HG02840 (cell line): ENCODE measurements around the gene ARHGEF2.
"Not testable (repeated sequence)": the region's sequence is repeated elsewhere in the genome, so short reads cannot be mapped to it uniquely, and the experiment has no call there.

Experiments
- ATAC-seq: cut with Tn5 transposase; IDR thresholded peaks from one replicate; pipeline ENCODE4 v1.9.1; 2021; ENCODE audit warnings: mild to moderate bottlenecking, moderate library complexity, moderate number of reproducible peaks; ENCODE audit not compliant: unreplicated experiment, low FRiP score

The ARHGEF2 gene

DNA sequence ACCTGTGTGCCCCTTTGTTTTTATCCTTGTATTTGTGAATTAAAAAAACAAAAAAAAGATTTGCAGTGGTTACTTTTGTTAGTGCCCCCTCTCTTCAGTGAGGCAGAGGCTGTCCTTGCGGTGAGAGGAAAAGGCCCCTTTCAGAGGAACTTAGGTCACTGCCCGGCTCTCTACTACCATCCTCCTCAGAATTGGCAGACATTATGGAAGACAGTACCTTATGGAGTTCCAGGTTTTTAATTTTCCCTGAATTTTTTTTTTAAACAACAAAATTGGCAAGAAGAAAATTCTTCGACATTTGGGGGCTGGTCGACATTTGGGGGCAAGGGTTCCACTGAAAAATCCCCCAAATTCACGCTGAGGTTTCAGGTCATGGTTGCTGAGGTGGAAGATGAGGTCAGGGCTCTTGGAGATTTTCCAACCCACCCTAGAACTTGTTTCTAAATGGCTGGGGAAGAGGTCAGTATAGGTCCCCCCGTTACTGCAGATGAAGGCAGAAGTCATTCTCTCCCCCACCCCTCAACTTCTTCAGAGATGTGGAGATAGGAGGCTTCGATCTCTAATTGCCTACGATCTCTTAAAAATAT, 31.6 kb downstream of the ARHGEF2 start:
- ATAC-seq, result peak; percentile 16

DNA sequence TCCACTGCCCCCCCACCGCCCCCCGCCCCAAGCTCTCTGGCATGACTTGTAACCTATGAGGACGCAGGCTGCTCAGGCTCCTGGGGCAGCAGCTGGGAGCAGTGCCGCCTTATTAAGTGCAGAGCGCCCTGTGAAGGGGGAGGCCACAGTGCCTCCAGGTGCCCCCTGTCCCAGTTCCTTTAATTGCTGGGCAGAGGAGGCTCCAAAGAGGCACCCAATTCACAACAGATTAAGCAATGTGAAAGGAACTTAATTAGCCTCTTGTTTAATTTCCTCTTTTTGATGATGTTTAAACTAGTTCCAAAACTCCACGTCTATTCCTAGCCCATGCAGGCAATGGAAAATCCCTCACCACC, 33.9 kb downstream of the ARHGEF2 start:
- ATAC-seq, result no peak

DNA sequence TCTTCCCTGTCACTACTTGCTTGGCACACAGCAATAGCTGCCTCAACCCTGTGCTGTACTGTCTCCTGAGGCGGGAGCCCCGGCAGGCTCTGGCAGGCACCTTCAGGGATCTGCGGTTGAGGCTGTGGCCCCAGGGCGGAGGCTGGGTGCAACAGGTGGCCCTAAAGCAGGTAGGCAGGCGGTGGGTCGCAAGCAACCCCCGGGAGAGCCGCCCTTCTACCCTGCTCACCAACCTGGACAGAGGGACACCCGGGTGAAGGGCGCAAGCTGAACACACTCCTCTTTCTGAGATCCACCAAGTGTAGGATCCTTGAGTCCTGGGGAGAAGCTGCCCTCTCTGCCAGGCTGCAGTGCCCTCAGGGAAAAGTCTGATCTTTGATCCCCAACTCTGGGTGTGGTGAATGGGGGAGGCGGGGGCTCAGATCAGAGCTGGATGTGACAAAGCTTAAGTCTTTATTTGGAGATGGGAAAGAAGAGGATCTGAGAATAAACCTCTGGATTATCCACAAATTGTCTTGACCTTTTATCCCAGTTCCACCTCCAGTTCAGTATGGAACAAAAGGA, 35.7 kb downstream of the ARHGEF2 start:
- ATAC-seq, result no peak

DNA sequence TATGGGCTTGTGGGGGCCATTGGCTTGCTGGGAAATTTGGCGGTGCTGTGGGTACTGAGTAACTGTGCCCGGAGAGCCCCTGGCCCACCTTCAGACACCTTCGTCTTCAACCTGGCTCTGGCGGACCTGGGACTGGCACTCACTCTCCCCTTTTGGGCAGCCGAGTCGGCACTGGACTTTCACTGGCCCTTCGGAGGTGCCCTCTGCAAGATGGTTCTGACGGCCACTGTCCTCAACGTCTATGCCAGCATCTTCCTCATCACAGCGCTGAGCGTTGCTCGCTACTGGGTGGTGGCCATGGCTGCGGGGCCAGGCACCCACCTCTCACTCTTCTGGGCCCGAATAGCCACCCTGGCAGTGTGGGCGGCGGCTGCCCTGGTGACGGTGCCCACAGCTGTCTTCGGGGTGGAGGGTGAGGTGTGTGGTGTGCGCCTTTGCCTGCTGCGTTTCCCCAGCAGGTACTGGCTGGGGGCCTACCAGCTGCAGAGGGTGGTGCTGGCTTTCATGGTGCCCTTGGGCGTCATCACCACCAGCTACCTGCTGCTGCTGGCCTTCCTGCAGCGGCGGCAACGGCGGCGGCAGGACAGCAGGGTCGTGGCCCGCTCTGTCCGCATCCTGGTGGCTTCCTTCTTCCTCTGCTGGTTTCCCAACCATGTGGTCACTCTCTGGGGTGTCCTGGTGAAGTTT, 36.4 kb downstream of the ARHGEF2 start:
- no peak for ATAC-seq

DNA sequence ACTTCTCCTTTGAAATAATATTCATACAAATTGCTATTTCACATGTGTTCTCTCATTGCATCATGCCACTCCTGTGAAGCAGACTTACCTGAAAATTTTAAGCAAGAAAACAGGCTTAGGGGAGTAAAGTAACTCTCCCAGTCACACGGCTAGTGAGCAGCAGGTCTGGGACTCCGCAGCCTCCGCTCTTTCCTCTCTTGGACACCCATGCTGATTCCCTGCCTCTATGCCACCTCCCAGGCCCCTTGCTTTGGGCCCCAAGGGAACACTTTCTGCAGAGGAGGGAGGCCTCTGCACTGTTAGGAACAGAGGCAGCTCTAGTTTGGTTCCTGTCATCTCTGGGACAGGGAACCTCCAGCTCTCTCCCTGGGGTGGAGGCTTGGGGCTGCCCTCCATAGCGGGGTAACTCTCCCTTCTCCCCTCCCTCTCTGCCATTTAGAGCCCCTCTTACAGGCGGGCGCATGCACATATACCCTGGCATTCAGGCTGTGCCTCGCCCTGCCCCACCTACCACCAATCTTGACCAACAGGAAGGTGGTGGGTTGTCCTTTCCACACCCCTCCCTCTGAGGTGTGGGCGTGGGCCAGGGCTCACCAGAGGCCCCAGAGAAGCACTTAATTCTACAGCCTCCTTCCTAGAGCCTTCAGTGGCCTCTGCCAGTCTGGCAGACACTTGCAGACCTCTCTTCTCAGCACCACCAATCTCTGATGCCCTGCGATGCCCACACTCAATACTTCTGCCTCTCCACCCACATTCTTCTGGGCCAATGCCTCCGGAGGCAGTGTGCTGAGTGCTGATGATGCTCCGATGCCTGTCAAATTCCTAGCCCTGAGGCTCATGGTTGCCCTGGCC, 37.1 kb downstream of the ARHGEF2 start, which contains the start of gene RXFP4:
TSS of gene RXFP4 (plus strand) at position 646 of the 852 bp plus-strand sequence. CDS start at position 718, 72 bp downstream.
- no peak for ATAC-seq

DNA sequence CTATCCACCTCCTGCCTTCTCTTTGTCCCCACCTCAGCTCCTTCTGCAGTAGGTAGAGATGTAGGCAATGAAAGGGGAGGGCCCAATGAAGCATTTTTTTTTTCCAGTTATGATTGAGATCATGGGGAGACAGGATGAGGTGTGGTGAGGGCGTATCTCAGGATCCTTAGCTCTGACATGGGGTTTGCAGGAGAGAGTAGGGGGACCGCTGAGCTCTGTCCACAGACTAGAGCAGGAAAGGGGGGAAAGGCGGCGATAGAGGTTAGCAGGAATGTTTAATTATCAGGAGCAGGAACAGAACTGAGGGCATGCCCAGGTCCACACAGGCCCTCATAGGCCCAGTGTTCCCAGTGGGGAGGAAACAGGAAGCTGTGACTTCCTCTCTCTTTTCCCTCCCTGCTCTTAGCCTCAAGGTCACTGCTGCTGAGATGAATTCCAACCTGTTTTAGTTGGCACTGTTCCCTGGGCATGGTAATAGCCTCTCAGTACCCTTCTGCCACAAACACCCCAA, 37.8 kb downstream of the ARHGEF2 start:
- ATAC-seq, result no peak

DNA sequence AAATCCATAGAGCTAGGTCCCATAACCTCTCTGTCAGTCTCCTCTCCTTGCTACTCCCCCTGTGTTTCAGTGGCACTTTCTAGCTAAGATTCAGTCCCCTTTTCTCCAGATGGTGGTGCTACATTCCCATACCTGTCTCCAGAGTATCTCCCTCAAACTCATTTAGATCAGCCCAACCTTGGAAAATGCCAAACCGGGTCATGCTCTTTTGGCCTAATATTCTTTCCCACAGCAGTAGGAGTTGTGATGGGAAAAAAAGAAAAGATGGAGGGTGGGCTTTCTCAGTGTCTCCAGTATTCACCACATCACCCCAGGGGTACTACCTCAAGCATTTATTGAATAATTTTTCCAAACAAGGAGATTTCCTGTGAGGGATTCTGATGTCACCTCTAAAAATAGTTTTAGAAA, 40.1 kb downstream of the ARHGEF2 start:
- ATAC-seq, result no peak

DNA sequence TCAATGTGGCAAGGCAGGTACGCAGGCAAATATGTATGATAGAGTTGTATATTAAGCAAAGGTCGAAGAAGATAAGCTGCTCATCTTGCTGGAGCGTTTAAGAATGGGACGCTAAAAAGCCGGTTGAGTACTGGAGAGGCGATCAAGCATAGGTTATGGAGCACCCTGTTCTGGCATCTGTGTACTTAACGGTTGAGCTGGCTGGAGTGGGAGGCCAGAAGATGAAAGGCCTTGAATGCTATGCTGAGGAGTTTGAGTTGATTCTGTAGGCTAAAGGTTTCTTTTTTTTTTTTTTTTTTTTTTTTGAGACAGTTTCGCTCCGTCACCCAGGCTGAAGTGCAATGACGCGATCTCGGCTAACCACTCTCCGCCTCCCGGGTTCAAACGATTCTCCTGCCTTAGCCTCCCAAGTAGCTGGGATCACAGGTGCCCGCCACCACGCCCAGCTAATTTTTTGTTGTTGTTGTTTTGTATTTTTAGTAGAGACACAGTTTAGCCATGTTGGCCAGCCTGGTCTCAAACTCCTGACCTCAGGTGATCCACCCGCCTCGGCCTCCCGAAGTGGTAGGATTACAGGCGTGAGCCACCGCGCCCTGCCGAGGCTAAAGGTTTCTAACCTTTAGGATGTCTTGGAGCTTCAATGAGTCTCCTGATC, 43.3 kb downstream of the ARHGEF2 start:
- no peak for ATAC-seq

DNA sequence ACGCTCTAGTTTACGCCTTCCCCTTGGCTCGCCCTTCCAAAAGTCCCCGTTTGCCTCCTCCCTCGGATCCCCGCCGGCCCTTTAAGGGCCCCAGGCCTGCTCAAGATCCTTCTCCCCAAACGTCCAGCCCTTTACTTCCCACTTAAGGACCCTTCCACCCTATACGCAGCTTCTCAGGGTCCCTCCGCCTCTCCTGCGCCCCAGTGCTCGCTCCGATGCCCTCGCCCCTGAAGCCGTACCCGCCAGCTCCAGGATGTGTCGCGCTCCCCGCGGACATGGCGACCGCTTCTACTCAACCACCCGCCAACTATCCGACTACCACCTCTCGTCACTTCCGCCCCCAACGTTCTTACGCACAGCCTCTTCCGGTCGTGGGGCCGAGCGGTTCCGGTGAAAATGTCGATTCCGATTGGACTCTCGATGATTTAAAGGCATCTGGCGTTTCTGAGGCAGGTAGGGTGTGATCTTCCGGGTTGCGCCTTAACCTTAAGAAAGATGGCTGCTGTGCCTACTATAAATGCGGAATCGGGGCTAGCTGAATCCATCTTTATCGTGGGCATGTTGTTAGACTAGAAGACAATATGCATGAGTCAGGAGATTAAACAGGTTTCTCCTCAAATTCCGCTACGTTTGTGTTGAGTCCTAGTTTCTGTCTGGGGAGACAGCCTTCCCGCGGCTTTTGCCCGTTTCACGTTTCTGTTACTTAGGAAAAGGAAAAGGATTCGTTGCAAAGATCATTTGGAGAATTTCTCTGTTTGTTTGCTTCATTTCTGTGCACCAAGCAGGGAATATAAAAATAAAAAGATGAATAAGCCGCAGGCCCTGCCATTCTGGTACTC, 44.0 kb downstream of the ARHGEF2 start, which contains the start of gene KHDC4:
TSS of gene KHDC4 (minus strand) at position 317 of the 839 bp plus-strand sequence. CDS start at position 277, 40 bp downstream.
- peak; percentile 93 for ATAC-seq

DNA sequence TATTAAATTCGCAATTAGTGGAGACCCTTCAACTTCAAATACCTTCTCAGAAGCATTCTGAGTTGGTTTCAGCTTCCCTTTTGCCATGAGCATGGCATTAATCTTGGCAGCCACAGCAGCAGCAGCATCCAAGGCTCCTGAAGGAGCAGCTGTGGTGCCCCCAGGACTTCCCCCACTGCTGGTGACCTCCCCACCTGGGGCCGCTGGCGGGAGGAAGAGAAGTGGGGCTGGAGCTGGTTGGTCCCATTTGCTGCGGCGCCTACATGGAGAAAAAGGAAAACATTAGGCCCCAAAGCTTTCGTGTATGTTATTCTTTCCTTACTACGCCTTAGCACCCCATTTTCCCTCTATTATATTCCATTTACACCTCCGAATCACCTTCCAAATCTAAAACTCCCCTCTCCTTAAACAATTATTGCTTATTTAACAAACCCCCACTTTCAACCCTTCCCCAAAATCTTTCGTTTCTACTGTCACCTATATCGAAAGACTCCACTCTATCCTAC, 44.7 kb downstream of the ARHGEF2 start:
- ATAC-seq, result no peak

DNA sequence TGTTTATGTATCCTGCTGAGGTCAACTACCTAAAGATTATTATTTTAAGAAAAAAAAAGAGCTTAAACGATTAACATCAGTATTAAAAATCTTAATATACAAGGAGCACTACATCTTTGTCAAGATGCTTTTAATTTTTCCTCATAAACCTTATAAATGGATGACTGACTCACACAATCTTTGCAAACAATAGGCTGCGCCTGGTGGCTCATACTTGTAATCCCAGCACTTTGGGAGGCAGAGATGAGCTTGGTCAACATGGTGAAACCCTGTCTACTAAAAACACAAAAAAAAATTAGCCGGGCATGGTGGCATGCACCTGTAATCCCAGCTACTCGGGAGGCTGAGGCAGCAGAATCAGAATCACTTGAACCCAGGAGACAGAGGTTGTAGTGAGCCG, 45.9 kb downstream of the ARHGEF2 start:
- no peak for ATAC-seq

DNA sequence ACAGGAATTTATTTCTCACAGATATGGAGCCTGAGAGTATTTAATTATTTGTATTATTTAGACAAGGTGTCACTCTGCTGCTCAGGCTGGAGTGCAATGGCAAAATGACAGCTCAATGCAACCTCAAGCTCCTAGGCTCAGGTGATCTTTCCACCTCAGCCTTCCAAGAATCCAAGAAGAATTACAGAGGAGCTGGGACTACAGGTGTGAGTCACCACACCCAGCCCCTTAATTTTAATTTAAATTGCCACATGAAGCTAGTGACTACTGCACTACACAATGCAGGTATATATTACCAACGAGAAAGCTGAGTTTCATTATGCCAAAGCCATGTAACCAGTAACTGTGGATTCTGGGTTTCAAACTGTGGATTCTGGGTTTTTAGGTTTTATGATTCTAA, 46.3 kb downstream of the ARHGEF2 start:
- no peak for ATAC-seq

DNA sequence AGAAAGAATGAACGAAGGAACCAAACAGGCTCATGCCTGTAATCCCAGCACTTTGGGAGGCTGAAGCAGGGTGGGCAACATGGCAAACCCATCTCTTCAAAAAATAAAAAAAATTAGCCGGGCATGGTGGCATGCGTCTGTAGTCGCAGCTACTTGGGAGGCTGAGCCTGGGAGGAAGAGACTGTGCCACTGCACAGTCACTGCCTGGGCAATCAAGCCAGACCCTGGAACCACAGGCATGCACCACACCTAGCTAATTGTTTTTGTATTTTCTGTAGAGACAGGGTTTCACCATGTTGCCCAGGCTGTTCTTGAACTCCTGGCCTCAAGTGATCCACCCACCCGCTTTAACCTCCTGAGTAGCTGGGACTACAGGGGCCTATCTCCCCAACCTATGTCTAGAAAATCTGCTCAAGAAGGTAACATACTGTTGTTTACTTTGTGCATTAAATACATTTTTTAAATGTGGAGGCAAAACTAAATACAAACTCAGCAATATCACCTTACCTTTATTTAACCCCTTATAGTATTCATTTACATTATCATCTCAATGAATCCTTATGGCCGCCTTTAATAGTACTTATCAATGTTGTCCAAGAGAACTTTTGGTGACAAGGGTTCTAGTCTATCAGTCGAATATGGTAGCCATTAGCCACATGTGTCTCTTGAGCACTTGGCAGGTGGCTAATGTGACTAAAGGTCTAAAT, 46.9 kb downstream of the ARHGEF2 start:
- ATAC-seq, result no peak

DNA sequence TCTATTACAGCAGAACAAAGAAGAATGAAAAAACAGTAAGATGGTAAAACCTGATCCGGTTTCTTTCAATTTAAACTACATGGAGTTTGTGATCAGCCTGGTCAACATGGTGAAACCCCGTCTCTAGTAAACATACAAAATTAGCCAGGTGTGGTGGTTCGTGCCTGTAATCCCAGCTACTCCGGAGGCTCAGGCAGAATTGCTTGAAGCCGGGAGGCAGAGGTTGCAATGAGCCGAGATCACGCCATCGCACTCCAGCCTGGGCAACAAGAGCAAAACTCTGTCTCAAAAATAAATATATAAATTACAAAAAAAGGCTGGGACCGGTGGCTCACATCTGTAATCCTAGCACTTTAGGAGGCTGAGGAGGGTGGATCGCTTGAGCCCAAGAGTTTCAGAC, 47.6 kb downstream of the ARHGEF2 start:
- not testable (repeated sequence) for ATAC-seq

DNA sequence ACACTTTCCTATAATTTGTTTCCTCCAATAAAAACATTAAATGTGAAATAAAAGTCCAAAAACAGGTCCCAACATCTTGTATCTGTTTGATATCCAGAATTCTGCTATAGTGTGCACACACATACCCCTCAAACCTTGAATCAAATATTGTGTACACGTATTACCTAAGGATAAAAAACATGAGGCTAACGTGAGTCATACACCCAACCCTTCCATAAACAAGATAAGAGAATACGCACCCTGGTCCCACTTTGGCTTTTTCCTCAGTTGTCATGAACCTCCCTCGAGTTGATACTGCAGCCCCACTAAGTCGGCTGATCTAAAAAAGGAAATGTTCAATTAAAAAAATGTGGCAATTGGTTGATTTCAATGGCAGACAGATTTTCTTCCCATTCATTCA, 49.3 kb downstream of the ARHGEF2 start:
- ATAC-seq, result no peak

DNA sequence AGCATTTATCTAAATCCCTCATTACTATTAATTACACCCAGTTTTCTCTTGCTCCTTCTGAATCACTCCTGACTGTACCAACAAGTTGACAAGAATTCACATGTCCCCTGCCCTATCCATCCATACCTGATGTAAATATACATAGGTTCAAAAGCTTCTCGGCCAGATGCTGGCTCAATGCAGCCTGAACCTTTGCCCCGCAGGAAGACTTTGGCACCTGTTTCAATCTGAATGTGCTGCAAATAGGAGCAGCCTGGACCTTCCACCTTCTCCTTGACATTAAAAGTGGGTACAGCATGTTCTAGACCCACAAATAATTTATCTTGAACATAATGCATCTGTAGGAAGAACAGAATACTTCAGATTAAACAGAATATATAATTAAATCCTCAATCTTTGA, 52.8 kb downstream of the ARHGEF2 start:
- no peak for ATAC-seq

DNA sequence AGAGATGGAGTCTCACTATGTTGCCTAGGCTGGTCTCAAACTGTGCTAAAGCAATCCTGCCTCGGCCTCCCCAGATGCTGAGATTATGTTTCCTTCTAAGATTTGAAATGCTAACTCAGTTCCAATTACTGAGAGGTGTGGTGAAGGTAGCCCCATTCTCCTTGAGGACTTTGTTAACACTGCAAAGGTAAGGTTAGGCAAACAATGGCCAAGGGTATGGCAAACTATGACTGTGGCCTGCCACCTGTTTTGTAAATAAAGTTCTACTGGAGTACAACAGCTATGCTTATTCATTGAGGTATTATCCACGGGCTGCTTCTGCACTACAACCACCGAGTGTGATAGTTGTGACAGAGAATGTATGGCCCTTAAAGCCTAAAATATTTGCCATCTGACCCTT, 57.6 kb downstream of the ARHGEF2 start:
- ATAC-seq, result no peak

DNA sequence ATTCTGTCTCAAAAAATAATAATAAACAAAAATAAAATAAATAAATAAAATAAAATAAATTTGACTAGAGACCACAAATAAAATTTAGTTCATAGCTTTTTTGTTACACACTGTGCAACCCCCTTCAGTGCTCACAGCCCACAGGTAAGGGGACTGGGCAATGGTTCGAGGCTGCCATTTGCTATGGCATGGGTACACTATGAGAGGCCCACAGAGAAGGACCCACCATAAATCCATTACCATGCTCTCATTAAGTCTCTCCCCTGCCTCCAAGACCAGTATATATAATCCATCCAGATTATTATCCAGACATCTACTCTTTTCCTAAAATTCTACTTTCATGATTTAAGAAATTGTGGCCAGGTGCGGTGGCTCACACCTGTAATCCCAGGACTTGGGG, 58.5 kb downstream of the ARHGEF2 start:
- ATAC-seq, result no peak

DNA sequence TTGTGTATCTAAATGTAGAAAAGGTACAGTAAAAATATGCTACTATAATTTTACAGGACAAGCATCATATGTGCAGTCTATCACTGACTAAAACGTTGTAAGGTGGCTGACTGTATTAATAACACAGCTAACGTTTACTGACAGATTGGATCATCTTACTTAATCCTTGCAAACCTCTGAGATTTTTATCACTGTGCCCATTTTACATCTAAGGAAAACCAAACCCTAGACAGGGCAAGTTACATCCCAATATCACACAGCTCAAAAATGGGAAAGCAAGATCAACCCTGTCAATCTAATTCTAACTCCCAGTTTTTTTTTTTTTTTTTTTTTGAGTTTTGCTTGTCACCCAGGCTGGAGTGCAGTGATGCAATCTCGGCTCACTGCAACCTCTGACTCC, 59.7 kb downstream of the ARHGEF2 start:
- ATAC-seq, result no peak
